ENCODE measurements around the gene LGALS3BP. TPM values are rescaled to one million over a fixed set of nuclear protein-coding genes. Genes with fewer than 3 reads are reported as not detected.
A peak's percentile ranks its signal among the peaks of the same experiment; 100 is the strongest.
"Not testable (repeated sequence)": the region's sequence is repeated elsewhere in the genome, so short reads cannot be mapped to it uniquely, and the experiment has no call there.

LGALS3BP gene
- polyA plus RNA-seq, 3 donors from 2014 or later, result 3.4 to 10.2 (median 3.6) TPM

DNA sequence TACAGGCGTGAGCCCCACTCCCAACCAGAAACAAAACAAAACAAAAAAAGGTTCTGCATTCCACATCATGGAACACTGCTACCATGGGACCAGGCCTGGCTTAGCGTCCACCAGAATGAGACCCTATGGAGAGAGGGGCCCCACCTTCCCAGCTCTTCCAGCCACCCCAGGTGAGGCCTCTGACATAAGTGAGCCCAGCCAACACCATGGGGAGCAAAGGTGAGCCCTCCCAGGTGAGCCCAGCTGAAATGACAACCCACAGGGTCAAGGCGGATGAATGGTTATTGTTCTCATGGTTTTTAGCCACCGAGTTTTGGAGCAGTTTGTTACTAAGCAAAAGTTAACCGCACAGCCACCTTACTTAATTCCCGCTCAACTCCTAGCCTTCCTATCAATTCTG lies 16.3 kb downstream of the LGALS3BP start:
- Mint-ChIP-seq H3K4me1 (no peaks in the 10 kb centered on the region), H3K27ac (no peak overlapping the region), H3K27me3 (ENCODE audit: low read depth in 3 of 3) (peaks cover 0 to 6% (median 2%) of the 10 kb centered on the region in 3 donors), H3K36me3 (no peaks in the 10 kb centered on the region), H3K4me3 (no peak overlapping the region), H3K9me3 (no peaks in the 10 kb centered on the region)
- no peak for DNase-seq

DNA sequence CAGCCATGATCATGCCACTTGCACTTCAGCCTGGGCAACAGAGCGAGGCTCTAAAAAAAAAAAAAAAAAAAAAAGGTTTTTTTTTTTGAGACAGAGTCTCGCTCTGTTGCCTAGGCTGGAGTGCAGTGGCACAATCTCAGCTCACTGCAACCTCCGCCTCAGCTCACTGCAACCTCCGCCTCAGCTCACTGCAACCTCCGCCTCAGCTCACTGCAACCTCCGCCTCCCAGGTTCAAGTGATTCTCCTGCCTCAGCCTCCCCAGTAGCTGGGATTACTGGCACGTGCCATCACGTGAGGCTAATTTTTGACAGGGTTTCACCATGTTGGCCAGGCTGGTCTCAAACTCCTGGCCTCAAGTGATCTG lies 16.8 kb downstream of the LGALS3BP start:
- H3K27ac Mint-ChIP-seq; H3K4me1 Mint-ChIP-seq; H3K27me3 Mint-ChIP-seq (ENCODE audit: low read depth in 3 of 3); DNase-seq; H3K4me3 Mint-ChIP-seq; H3K36me3 Mint-ChIP-seq; H3K9me3 Mint-ChIP-seq: not testable (repeated sequence)

DNA sequence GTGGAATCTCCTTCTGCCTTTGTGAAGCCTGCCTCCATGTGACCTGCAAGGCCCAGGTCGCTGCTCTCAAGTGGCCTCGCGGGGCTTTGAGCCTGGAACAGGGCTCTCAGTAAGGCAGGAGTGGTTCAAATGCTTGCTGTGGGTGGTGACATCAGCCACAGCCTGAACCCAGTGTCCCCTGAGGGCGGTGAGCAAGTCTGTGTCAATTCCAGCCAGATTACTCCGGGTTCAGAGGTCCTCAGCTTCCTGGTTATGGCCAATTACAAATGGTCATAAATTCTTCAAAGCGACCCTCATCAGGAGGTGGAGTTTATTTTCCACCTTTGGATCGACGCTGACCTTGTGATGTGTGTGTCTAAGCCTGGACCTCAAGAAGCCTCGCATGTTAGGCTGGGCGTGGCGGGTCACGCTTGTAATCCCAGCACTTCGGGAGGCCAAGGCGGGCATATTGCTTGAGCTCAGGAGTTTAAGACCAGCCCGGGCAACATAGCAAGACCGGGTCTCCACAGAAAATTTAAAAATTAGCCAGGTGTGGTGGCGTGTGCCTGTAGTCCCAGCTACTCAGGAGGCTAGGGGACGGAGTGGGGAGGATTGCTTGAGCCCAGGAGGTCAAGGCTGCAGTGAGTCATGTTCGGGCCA lies 17.3 kb downstream of the LGALS3BP start:
- Mint-ChIP-seq H3K27ac (no peak overlapping the region), H3K4me3 (no peak overlapping the region), H3K9me3 (no peaks in the 10 kb centered on the region), H3K27me3 (ENCODE audit: low read depth in 3 of 3) (peaks cover 0 to 6% (median 0%) of the 10 kb centered on the region in 3 donors), H3K4me1 (no peaks in the 10 kb centered on the region), H3K36me3 (no peaks in the 10 kb centered on the region)
- no peak for DNase-seq

DNA sequence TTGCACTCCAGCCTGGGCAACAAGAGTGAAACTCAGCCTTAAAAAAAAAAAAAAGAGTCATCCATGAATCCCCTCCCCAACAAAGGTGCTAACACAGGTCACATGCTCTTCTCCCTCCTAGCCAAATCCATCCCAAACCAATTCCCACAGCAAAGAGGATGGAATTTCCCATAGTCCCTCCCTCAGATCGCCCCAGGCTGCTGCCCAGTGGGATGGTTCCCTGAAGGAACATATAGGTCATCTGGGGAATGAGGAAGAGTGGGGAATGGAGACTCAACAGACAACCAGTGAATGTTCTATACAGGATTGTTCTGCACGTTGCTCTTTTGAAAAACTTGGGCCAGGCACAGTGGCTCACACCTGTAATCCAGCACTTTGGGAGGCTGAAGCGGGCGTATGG lies 18.2 kb downstream of the LGALS3BP start:
- Mint-ChIP-seq H3K4me3 (no peak overlapping the region), H3K4me1 (no peaks in the 10 kb centered on the region), H3K27ac (no peak overlapping the region), H3K9me3 (no peaks in the 10 kb centered on the region), H3K27me3 (ENCODE audit: low read depth in 3 of 3) (peaks cover 0 to 4% (median 0%) of the 10 kb centered on the region in 3 donors), H3K36me3 (no peaks in the 10 kb centered on the region)
- DNase-seq, result no peak

DNA sequence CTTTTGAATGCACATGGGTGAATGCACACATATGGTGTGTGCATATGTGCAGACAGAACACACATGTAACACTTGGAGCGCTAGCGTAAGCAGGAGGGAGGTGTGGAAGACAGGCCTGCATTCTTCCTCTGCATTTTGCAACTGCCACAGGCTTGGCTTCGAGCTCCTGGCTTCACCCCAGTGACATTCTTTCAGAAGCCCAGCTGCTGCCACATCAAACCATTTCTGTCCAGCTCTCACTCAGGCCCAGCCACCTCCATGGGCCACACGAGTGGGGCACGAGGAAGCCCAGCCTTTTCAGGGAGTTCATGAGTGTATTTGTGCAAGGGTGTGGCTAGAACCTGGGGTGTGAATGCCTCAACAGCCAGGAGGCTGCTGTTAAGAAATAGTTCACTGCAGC lies 18.8 kb downstream of the LGALS3BP start:
- Mint-ChIP-seq H3K4me3 (no peak overlapping the region), H3K27ac (no peak overlapping the region), H3K9me3 (no peaks in the 10 kb centered on the region), H3K36me3 (no peaks in the 10 kb centered on the region), H3K27me3 (ENCODE audit: low read depth in 3 of 3) (peaks cover 0 to 4% (median 4%) of the 10 kb centered on the region in 3 donors), H3K4me1 (no peaks in the 10 kb centered on the region)
- no peak for DNase-seq

DNA sequence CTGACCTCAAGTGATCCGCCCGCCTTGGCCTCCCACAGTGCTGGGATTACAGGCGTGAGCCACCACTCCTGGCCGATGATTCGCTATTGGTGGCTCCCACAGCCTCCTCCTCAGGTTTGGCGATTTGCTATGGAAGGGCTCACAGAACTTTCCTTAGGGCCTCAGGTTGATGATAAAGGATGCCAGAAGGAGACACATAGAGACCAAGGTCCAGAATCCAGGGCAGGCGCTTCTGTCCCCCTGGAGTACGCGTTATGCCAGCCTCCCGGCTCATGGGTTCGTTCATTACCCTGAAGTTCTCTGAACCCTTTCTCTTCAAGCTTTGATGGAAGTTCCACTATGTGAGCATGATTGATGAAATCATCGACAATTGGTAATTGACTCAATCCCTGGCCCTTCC lies 19.9 kb downstream of the LGALS3BP start:
- no peaks in the 10 kb centered on the region for H3K4me1 Mint-ChIP-seq
- no peak overlapping the region for H3K27ac Mint-ChIP-seq
- H3K27me3 Mint-ChIP-seq (ENCODE audit: low read depth in 3 of 3), result peaks cover 0 to 6% (median 4%) of the 10 kb centered on the region in 3 donors
- DNase-seq, result no peak
- H3K4me3 Mint-ChIP-seq, result no peak overlapping the region
- H3K9me3 Mint-ChIP-seq, result no peaks in the 10 kb centered on the region
- no peaks in the 10 kb centered on the region for H3K36me3 Mint-ChIP-seq

DNA sequence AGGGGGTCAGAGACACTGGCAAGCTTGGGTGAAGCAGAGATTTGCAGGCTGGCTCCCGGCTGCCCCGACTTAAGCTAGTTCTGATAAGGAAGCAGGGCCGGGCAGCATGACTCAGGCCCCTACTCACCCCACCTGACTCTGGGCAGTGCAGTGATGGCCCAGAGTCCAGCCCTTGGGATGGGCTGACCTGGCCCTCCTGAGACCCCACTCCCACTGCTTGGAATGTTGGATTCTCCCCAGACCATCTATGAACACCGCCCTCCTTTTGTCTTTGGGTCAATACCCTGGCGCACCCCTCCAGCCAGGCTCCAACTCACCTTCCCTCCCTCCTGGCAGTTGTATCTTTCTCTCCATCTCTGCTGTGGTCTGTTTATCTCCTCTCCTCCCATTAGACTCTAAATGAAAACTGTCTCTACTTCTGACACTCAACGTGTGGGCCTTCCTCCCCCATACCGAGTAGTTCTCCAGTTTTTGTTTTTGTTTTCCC lies 21.0 kb downstream of the LGALS3BP start:
- DNase-seq, result no peak
- no peaks in the 10 kb centered on the region for H3K36me3 Mint-ChIP-seq
- no peaks in the 10 kb centered on the region for H3K9me3 Mint-ChIP-seq
- peaks cover 0 to 6% (median 4%) of the 10 kb centered on the region in 3 donors for H3K27me3 Mint-ChIP-seq (ENCODE audit: low read depth in 3 of 3)
- no peak overlapping the region for H3K27ac Mint-ChIP-seq
- H3K4me1 Mint-ChIP-seq, result no peaks in the 10 kb centered on the region
- H3K4me3 Mint-ChIP-seq, result no peak overlapping the region

DNA sequence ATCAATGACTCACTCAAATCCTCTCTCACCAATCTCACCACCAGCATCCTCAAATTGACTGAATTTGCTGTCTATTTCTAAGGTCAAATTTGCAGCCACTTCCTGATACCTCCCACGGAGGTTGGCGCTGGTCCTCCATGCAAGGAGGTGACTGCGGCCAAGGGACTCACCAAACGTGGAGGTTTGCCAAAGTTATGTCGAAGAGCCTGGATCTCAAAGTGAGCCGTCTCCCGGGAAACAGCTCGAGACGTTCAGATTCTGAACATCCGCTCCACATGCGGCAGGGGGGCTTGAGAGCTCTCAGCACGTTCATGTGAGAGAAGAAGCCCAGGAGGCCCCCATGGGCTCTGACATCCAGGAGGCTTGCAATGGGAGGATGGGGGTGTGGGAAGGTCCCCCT lies 22.6 kb downstream of the LGALS3BP start:
- Mint-ChIP-seq H3K27ac (peak overlapping the region in 1 of 6 donors; percentile 38), H3K4me1 (no peaks in the 10 kb centered on the region), H3K27me3 (ENCODE audit: low read depth in 3 of 3) (peaks cover 0 to 8% (median 6%) of the 10 kb centered on the region in 3 donors), H3K4me3 (no peak overlapping the region), H3K9me3 (no peaks in the 10 kb centered on the region), H3K36me3 (no peaks in the 10 kb centered on the region)
- no peak for DNase-seq

DNA sequence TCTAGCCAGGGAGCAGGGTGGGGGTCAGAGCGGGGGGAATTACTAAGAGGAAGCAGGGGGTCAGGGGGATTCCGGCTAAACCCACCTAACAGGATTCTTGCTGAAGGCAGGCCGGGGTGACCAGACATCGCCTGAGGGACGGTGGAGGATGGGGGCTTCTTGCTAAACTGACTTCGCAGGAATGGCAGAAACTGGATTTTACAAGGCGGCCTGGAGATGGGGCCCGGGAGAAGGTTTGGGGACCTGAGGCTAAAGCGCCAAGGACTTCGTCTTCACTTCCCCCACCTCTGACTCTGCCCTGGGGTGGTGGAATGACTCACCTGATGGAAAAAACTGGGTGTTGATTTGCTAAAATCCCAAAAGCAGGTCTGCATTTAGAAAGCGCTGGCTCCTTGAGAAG lies 23.5 kb downstream of the LGALS3BP start:
- H3K4me3 Mint-ChIP-seq, result no peak overlapping the region
- H3K9me3 Mint-ChIP-seq, result no peaks in the 10 kb centered on the region
- no peaks in the 10 kb centered on the region for H3K4me1 Mint-ChIP-seq
- no peak overlapping the region for H3K27ac Mint-ChIP-seq
- no peaks in the 10 kb centered on the region for H3K36me3 Mint-ChIP-seq
- DNase-seq, result no peak
- H3K27me3 Mint-ChIP-seq (ENCODE audit: low read depth in 3 of 3), result peaks cover 0 to 8% (median 6%) of the 10 kb centered on the region in 3 donors

DNA sequence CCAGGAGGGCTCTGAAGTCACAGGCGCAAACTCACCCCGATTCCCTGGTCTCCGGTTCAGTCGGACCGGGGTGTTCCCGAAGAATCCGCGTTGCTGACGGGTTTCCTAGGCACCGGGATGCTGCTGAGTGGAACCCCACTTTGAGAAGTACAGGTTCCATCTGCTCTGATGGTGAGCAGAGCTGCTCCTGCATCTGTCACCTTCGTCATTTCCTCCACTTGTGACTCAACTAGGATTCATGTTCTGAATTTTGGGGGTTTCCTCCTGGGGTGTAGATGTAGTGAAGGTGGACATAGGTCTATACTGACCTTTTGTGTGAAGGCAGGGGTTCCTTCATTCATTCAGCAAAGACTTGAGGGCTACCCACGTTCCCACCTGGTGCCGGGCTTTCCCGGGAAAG lies 25.0 kb downstream of the LGALS3BP start:
- Mint-ChIP-seq H3K27me3 (ENCODE audit: low read depth in 3 of 3) (peaks cover 0 to 8% (median 5%) of the 10 kb centered on the region in 3 donors), H3K9me3 (peaks cover 0 to 4% (median 0%) of the 10 kb centered on the region in 6 donors), H3K4me1 (no peaks in the 10 kb centered on the region), H3K4me3 (no peak overlapping the region), H3K27ac (no peak overlapping the region), H3K36me3 (no peaks in the 10 kb centered on the region)
- DNase-seq, result no peak

DNA sequence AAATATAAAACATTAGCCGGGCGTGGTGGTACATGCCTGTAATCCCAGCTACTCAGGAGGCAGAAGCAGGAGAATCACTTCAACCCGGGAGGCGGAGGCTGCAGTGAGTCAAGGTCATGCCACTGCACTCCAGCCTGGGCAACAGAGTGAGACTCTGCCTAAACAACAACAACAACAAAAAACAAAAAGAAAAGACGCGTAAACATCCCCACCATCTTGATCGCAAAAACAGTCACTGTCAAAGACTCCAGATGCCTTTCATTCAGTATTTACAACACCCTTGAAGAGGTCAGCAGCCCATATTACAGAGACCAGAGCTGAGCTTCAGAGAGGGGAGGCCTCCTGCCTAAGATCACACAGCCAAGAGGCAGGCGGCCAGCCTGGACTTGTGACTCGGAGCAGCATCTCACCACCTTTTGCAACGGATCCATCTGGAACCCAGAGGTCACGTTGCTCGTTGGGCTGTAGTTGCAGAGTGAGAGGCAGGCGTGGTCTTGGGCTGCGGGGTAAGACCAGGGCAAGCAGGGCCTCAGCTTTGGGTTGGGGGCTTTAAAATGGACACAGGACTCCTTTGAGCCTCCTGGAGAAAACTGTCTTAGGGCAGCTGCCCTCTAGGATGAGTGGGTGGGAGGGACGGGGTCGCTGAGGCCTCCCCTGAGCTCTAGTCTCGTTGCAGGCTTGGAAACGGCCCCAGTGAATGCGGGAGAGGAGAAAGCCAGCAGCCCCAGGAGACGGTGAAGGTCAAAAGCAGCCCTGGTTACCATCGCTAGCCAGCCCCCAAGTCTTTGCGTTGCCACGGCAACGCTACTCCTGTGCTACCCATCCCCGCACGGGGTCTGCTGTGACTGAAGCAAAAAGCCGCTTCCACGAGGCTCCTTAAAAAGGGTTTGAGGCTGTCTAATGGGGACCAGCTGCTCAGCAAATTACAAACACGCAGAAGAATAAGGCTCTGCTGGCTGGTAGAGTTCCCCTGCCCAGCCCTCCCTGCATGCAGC lies 26.1 kb downstream of the LGALS3BP start:
- Mint-ChIP-seq H3K27ac (no peak overlapping the region), H3K4me1 (no peaks in the 10 kb centered on the region), H3K4me3 (no peak overlapping the region), H3K9me3 (peaks cover 0 to 6% (median under 1%) of the 10 kb centered on the region in 6 donors), H3K27me3 (ENCODE audit: low read depth in 3 of 3) (peaks cover 0 to 8% (median 2%) of the 10 kb centered on the region in 3 donors), H3K36me3 (no peaks in the 10 kb centered on the region)
- DNase-seq, result no peak

DNA sequence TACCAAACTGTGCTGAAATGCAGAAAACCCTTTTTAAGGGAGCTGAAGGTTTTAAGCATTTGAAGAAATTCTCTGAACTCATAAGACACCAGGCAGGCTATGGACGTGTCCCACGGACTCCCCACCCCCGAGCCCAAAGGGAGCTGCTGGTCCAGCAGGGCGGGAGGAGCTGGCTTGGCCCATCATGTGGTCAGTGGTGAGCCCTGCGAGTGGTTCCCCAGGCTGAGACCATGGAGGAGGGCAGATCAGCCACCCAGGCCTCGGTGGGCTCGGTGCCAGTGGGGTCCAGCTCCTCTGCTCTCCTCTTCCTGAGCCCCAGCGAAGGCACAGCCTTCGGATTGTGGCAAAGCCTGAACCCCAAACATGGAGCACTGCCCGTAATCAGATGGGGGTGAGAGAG lies 27.0 kb downstream of the LGALS3BP start:
- Mint-ChIP-seq H3K9me3 (peaks cover 0 to 6% (median under 1%) of the 10 kb centered on the region in 6 donors), H3K4me1 (no peaks in the 10 kb centered on the region), H3K4me3 (no peak overlapping the region), H3K27ac (no peak overlapping the region), H3K36me3 (no peaks in the 10 kb centered on the region), H3K27me3 (ENCODE audit: low read depth in 3 of 3) (peaks cover 0 to 8% (median 2%) of the 10 kb centered on the region in 3 donors)
- DNase-seq, result no peak

DNA sequence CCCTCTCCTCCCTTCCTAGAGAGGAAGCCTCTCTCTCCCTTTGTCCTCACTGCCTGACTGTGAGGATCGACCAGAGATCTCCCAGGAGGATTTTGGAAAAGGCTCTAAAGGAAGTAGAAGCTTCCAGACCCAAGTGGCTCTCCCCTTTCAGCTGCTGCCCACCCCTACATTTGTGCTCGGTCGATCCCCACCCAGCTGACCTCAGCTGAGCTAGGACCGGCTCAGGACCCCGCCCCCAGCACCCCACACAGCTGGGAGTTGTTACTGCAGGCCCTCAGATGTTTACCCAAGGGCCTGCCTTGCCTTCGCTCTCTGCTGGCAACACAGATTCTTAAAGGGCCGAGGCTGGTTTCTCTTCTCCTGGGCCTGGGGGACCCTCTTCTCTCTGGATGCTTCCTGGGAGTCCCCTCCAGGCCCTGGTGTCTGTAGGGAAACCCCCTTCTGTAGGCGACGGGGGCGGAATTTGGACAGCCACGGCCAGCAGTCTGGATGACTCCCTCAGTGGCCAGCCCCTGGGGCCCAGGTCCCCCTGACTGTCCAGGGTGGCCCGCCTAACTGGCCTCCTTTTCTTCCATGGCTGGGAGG lies 27.7 kb downstream of the LGALS3BP start:
- no peak overlapping the region for H3K4me3 Mint-ChIP-seq
- H3K4me1 Mint-ChIP-seq, result no peaks in the 10 kb centered on the region
- DNase-seq, result no peak
- H3K27ac Mint-ChIP-seq, result no peak overlapping the region
- no peaks in the 10 kb centered on the region for H3K36me3 Mint-ChIP-seq
- H3K9me3 Mint-ChIP-seq, result peaks cover 0 to 6% (median under 1%) of the 10 kb centered on the region in 6 donors
- H3K27me3 Mint-ChIP-seq (ENCODE audit: low read depth in 3 of 3), result peaks cover 0 to 8% (median 2%) of the 10 kb centered on the region in 3 donors

DNA sequence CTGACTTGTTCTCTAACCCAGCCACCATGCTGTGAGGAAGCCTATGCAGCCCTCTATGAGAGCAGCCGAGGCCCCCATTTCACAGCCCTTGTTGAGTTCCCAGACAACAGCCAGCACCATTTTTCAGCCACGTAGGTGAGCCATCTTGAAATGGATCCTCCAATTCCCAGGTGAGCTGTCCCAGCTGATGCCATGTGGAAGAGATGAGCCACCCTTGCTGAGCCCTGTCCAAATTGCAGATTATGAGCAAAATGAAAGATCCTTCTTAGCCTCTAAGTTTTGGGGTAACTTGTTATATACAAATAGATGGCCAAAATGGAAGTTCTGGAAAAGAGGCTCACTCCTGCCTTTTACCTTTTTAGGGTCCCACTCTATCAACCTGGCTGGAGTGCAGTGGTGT lies 28.9 kb downstream of the LGALS3BP start:
- Mint-ChIP-seq H3K4me3 (no peak overlapping the region), H3K27me3 (ENCODE audit: low read depth in 3 of 3) (peaks cover 4 to 6% (median 4%) of the 10 kb centered on the region in 3 donors), H3K36me3 (no peaks in the 10 kb centered on the region), H3K4me1 (no peaks in the 10 kb centered on the region), H3K27ac (no peak overlapping the region), H3K9me3 (peaks cover 0 to 6% (median under 1%) of the 10 kb centered on the region in 6 donors)
- no peak for DNase-seq
